ENCODE results near the gene ARHGAP21.

The ARHGAP21 gene

GRCh38 chr10:24645022-24645421, 78.7 kb downstream of the ARHGAP21 start:
- no peak for TF ChIP-seq CTCF (conservative IDR thresholded peaks at IDR 0.05; ENCODE audit: low read depth)
- DNase-seq (ENCODE audit: low spot score): no peak
- ChIA-PET POLR2A (ENCODE audit: low non-redundant PET) (no interaction called here), CTCF (no interaction called here)
- H3K27ac ChIP-seq: no peak overlapping the region

DNA sequence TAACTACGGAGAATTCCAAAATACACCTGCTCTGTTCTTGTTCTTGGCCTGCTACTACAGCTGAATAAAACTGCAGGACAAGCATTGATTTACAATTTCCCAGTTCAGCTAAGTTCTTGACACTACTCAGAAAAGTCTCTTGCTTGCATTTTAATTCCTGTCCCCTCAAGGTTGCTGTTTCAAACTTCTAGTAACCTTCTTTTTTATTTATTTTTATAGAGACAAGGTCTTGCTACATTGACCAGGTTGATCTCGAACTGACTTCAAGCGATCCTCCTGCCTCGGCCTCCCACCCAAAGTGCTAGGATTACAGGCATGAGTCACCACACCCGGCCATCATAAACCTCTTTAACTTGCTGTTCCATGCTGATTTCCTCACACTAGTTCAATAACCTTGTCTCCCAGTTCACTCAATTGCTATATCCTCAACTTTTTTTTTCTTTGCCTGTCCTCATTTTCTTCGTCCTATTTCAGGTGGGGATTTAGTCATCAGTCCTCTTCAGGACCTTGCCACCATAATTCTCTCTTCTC, 79.9 kb downstream of the ARHGAP21 start:
- CTCF ChIA-PET: interaction anchor here (0.6 to 1.2 kb wide), 4 partner anchors 9 to 470 kb away, joined by 3 to 6 read pairs (median 3); no protein-coding TSS in a partner anchor

DNA sequence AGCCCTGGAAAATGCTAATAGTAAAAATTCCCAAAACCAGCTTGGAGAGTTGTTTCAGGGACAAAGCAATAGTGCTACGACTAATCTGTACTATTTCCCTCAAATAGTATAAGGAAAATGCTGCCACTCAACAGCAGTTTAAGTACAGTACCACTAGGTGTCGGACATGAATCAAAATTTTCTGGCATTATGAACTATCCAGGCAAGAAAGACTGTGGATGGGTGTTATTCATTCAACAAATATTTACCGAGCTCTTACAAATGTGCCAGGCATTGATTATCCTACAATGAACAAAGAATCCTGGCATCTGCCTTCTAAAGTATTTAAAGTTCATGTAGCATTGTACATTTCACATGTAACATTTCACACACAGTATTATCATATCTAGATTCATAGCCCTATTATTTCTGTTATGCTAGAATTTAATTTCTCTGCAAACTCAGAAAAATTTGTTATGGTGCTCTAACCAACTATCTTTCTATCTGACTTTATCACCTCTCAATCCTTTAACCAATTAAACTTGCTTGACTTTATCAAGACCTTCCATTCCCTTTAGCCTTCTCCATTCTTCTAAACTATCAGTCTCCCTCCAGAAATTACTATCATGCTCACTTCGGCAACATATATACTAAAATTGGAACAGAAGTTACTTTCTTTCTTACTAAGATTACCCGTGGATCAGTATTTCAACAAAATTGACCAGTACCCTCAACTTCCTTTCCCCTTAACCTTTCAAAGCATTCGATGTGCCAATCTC, 80.6 kb downstream of the ARHGAP21 start:
- TF ChIP-seq CTCF (conservative IDR thresholded peaks at IDR 0.05; ENCODE audit: low read depth): peak; percentile 84
- ChIA-PET POLR2A (ENCODE audit: low non-redundant PET) (no interaction called here), CTCF (interaction anchor here (0.6 to 1.2 kb wide), 10 partner anchors 9 to 655 kb away, joined by 3 to 6 read pairs (median 3); no protein-coding TSS in a partner anchor)
- no peak overlapping the region for H3K27ac ChIP-seq
- DNase-seq (ENCODE audit: low spot score): peak; percentile 81

More for the DNA sequence above, 79.9 kb downstream of the ARHGAP21 start:
- no peak for DNase-seq (ENCODE audit: low spot score)
- POLR2A ChIA-PET (ENCODE audit: low non-redundant PET): no interaction called here
- H3K27ac ChIP-seq: no peak overlapping the region
- no peak for TF ChIP-seq CTCF (conservative IDR thresholded peaks at IDR 0.05; ENCODE audit: low read depth)

DNA sequence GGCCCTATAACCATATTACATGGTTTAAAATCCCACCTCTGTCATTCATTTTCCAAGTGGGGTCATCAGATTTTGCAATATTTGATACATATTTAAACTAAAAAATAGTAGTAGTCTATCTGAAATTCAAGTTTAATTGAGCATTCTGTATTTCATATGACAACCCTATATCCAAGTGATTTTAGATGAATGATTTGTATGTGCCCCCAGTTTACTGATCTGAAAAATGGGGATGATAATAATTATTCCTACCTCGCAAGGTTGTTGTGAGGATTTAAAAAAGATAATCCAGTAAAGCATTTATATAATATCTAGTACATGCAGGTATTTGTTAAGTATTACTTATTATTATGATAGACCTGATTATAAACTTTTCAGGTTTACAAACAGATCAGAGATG, 84.6 kb downstream of the ARHGAP21 start:
- no peak for TF ChIP-seq CTCF (conservative IDR thresholded peaks at IDR 0.05; ENCODE audit: low read depth)
- DNase-seq (ENCODE audit: low spot score): no peak
- H3K27ac ChIP-seq: no peak overlapping the region
- ChIA-PET POLR2A (ENCODE audit: low non-redundant PET) (no interaction called here), CTCF (no interaction called here)

DNA sequence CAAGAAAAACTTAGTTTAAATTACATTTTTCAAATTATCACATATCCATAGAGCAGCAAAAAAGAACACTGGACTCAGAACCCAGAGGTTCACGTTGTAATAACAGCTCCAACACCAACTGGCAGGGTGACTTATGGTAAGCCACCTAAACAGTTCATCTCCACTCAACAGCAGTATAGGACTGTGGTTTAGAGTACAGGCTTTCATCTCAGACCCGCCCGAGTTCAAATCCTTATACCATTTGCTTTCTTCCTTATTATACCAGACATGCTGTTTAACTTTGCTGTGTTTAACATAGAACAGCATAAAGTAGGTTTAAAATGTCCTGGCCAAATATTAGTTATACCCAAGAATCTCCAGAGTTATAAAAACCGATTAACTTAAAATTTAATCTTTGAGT, 97.9 kb downstream of the ARHGAP21 start:
- POLR2A ChIA-PET (ENCODE audit: low non-redundant PET): no interaction called here
- no peak for TF ChIP-seq CTCF (conservative IDR thresholded peaks at IDR 0.05; ENCODE audit: low read depth)
- H3K27ac ChIP-seq: no peak overlapping the region
- CTCF ChIA-PET: no interaction called here
- DNase-seq (ENCODE audit: low spot score): no peak

- no peak for DNase-seq (ENCODE audit: low spot score)
- no peak for TF ChIP-seq CTCF (conservative IDR thresholded peaks at IDR 0.05; ENCODE audit: low read depth)
- POLR2A ChIA-PET (ENCODE audit: low non-redundant PET): no interaction called here
- H3K27ac ChIP-seq: no peak overlapping the region
- CTCF ChIA-PET: interaction anchor here (0.7 kb wide), 1 partner anchor 1142 kb away, joined by 3 read pairs; no protein-coding TSS in a partner anchor
Observed at GRCh38 chr10:24623383-24623782, 100.3 kb downstream of the ARHGAP21 start.

Measured in RWPE1 (cell line).